Measurements from ENCODE around the gene POLD3. TPM values are rescaled to one million over a fixed set of nuclear protein-coding genes. Genes with fewer than 3 reads are reported as not detected.

The POLD3 gene
- total and polyA plus RNA-seq, 4 donors: 7.6 to 21.1 (median 15.0) TPM

DNA sequence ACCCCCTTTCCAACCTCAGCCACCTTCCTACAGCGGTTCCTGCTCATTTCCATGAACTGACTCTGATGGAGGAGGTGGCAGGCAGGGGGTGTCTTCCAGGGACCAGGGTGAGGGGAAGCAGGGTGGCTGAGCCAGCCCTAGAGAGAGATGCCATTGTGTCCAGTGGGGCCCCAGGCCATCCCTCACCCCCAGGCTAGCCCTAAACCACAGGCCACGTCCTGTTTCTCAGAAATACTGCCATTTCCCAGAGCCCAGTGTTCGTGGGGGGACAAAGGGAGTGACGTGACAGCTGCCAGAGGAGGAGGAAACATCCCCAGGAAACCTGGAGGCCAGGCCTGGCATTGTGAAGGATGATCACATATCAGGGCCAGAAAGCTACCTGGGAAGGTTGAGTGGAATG lies 99.4 kb downstream of the POLD3 start:
- no peak for DNase-seq
- H3K4me3 ChIP-seq: no peak overlapping the region
- H3K36me3 ChIP-seq (ENCODE audit: control insufficient read depth in 4 of 4, insufficient read depth in 4 of 4, low read length in 4 of 4): no peaks in the 10 kb centered on the region
- WGBS, 2 donors: 42 to 63% methylated on average over 4 of the region's 4 CpGs
- no peak for ATAC-seq (ENCODE audit: insufficient read depth, low FRiP score)
- peaks cover 0 to 10% (median 0%) of the 10 kb centered on the region in 5 donors for H3K4me1 ChIP-seq (ENCODE audit: control insufficient read depth in 5 of 5, insufficient read depth in 5 of 5, low read length in 5 of 5)
- no peak overlapping the region for H3K9ac ChIP-seq (ENCODE audit: insufficient read depth in 1 of 2, low read length in 2 of 2)
- no peaks in the 10 kb centered on the region for H3K9me3 ChIP-seq (ENCODE audit: control insufficient read depth in 4 of 4, insufficient read depth in 3 of 4, low read length in 3 of 4)
- no peak overlapping the region for H3K27ac ChIP-seq (ENCODE audit: low read depth in 1 of 2, low read length in 1 of 2)
- H3K27me3 ChIP-seq (ENCODE audit: control insufficient read depth in 3 of 3, insufficient read depth in 3 of 3, low read length in 2 of 3): peaks cover 0 to 3% (median 0%) of the 10 kb centered on the region in 3 donors
- TF ChIP-seq CTCF (IDR thresholded peaks at IDR 0.05; ENCODE audit: control extremely low read depth, extremely low read depth): no peak

Small RNAs within 50 kb of the gene (small RNA-seq; reads per million reads assigned to genes)
- gene RANP3 (ENCODE audit: low replicate concordance) (not detected), gene RN7SKP297 (ENCODE audit: low replicate concordance) (not detected)

Other genes with a start within 250 kb of the POLD3 start
- 10 to 100 TPM in 1 of 2 donors, 1 to 10 TPM in 1; 7.9 to 10.4 TPM for gene PGM2L1, start 194.1 kb upstream of the POLD3 start, total RNA-seq
- 1 to 10 TPM; 1.2 to 2.3 TPM for gene PGM2L1, start 194.1 kb upstream of the POLD3 start, polyA plus RNA-seq
- gene KCNE3, start 125.0 kb upstream of the POLD3 start, total RNA-seq: 10 to 100 TPM; 10.8 to 14.9 TPM
- gene KCNE3, start 125.0 kb upstream of the POLD3 start, polyA plus RNA-seq: 10 to 100 TPM; 13.8 to 19.8 TPM
- 1 to 10 TPM; 3.2 to 6.9 TPM for gene LIPT2, start 98.9 kb upstream of the POLD3 start, total RNA-seq
- gene LIPT2, start 98.9 kb upstream of the POLD3 start, polyA plus RNA-seq: 1 to 10 TPM; 2.0 to 3.7 TPM
- gene CHRDL2, start 138.8 kb downstream of the POLD3 start, total RNA-seq: 1 to 10 TPM; 1.7 to 5.9 TPM
- gene CHRDL2, start 138.8 kb downstream of the POLD3 start, polyA plus RNA-seq: 1 to 10 TPM; 4.4 to 5.3 TPM
- 10 to 100 TPM; 19.9 to 34.8 TPM for gene RNF169, start 156.3 kb downstream of the POLD3 start, total RNA-seq
- gene RNF169, start 156.3 kb downstream of the POLD3 start, polyA plus RNA-seq: 1 to 10 TPM; 4.4 to 5.4 TPM